ENCODE results near the gene ICAM3. TPM values are rescaled to one million over a fixed set of nuclear protein-coding genes. Genes with fewer than 3 reads are reported as not detected.

The ICAM3 gene
- total RNA-seq, 1 experiment from 2014 or later: 8.3 TPM

DNA sequence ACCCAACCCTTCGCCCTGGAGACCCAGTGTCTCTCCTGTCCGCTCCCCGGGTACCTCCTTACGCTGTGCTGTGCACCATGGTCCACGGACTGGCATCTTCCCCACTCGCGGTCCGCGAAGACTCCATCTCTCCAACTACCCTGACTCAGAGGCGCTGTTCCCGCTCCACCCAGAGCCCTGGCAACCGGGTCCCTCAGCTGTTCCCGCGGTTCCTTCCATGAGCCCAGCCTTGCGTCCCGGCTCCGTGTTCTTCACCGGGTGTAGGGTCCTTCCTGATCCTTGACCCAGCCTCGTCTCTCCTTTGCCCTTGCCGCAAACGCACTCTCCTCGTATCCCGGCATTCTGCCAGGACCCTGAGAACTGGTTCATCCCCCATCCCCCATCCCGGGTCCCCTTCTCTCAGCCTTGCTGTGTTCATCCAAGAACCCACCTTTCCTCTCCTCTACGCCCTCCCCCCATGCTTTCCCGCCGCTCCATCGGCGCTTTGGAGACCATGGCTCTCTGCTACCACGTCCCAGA is 49.0 kb downstream of the ICAM3 start:
- H2AFZ ChIP-seq (ENCODE audit: low read depth, low read length, poor library complexity, severe bottlenecking): no peak overlapping the region
- no TSS peak for BruUV-seq (replicated peaks)
- POLR2A ChIA-PET: interaction anchor here (0.6 to 2.6 kb wide), 5 partner anchors 10 to 345 kb away, joined by 3 to 26 read pairs (median 8); partner anchors contain the start of genes RAVER1 and TYK2
- peak overlapping the region; percentile 94 for H3K9ac ChIP-seq (ENCODE audit: low read length)
- peak overlapping the region; percentile 76 for H3K27ac ChIP-seq (ENCODE audit: low read depth, low read length)
- H3K9me3 ChIP-seq (ENCODE audit: control insufficient read depth in 1 of 2, insufficient read depth in 1 of 2, low read depth in 1 of 2, low read length in 2 of 2): no peaks in the 10 kb centered on the region
- intact Hi-C loops (cut with micrococcal nuclease): no loop called here
- ATAC-seq (no peak), DNase-seq (ENCODE audit: low read depth, low spot score) (no peak)
- H3K4me3 ChIP-seq (replicated peaks in 1 of 2; ENCODE audit: low read depth in 1 of 2, low read length in 2 of 2): peak overlapping the region; percentile 77 to 91
- H3K4me2 ChIP-seq (ENCODE audit: low read length): peak overlapping the region; percentile 100
- TF ChIP-seq SP1 (IDR thresholded peaks at IDR 0.05; ENCODE audit: low read depth) (no peak), ZNF274 (IDR thresholded peaks at IDR 0.05; ENCODE audit: low read depth, low read length) (no peak), SRF (IDR thresholded peaks at IDR 0.05; ENCODE audit: low read depth) (no peak), POLR2A (IDR thresholded peaks at IDR 0.05; ENCODE audit: borderline replicate concordance, extremely low read depth, insufficient read depth, insufficient read length) (no peak), ZFX (IDR thresholded peaks at IDR 0.05) (no peak), POLR2AphosphoS5 (IDR thresholded peaks at IDR 0.05; ENCODE audit: low read depth, low read length) (no peak), ELF1 (IDR thresholded peaks at IDR 0.05; ENCODE audit: borderline replicate concordance, low read depth) (no peak), EZH2 (IDR thresholded peaks at IDR 0.05) (no peak), CEBPB (IDR thresholded peaks at IDR 0.05; ENCODE audit: low read depth) (no peak), YY1 (IDR thresholded peaks at IDR 0.05; ENCODE audit: extremely low read depth, insufficient replicate concordance, low read depth, low read length) (no peak), EGR1 (IDR thresholded peaks at IDR 0.05; ENCODE audit: low read depth) (no peak), CBX3 (IDR thresholded peaks at IDR 0.05; ENCODE audit: low read depth) (no peak)
- TF ChIP-seq, protein P1, sequence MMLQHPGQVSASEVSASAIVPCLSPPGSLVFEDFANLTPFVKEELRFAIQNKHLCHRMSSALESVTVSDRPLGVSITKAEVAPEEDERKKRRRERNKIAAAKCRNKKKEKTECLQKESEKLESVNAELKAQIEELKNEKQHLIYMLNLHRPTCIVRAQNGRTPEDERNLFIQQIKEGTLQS (IDR thresholded peaks at IDR 0.05): no peak
- H3K4me1 ChIP-seq (ENCODE audit: control insufficient read depth in 1 of 2, insufficient read depth in 2 of 2, low read length in 2 of 2): peaks cover 13 to 60% of the 10 kb centered on the region in 2 experiments
- H3K9me2 ChIP-seq (ENCODE audit: insufficient read depth): no peaks in the 10 kb centered on the region
- no peaks in the 10 kb centered on the region for H3K27me3 ChIP-seq (ENCODE audit: insufficient read depth, low read length)
- no peaks in the 10 kb centered on the region for H4K20me1 ChIP-seq (ENCODE audit: insufficient read depth)
- CTCF ChIA-PET: interaction anchor here (0.9 to 3.2 kb wide), 5 partner anchors 17 to 100 kb away, joined by 3 to 30 read pairs (median 18); no protein-coding TSS in a partner anchor
- RAD21 ChIA-PET (ENCODE audit: low non-redundant PET in 1 of 2, low total read pairs in 2 of 2, uncharacterized antibody in 2 of 2, unreplicated experiment in 2 of 2): no interaction called here
- peaks cover 16% of the 10 kb centered on the region; the same call in 1 of the 2 replicates for H3K79me2 ChIP-seq (ENCODE audit: insufficient read depth, low read length)
- peaks cover 2 to 23% of the 10 kb centered on the region in 2 experiments; a peak in 2 of 4 replicates for H3K36me3 ChIP-seq (ENCODE audit: control insufficient read depth in 1 of 2, insufficient read depth in 2 of 2, low read length in 2 of 2)
